HG02610 (cell line): Measurements from ENCODE around the gene ARRDC1.
"Not testable (repeated sequence)": the region's sequence is repeated elsewhere in the genome, so short reads cannot be mapped to it uniquely, and the experiment has no call there.

ENCODE experiments used
- ATAC-seq: cut with Tn5 transposase; IDR thresholded peaks from one replicate; pipeline ENCODE4 v1.9.1; 2021; ENCODE audit warnings: mild to moderate bottlenecking, moderate library complexity; ENCODE audit not compliant: unreplicated experiment

The ARRDC1 gene

DNA sequence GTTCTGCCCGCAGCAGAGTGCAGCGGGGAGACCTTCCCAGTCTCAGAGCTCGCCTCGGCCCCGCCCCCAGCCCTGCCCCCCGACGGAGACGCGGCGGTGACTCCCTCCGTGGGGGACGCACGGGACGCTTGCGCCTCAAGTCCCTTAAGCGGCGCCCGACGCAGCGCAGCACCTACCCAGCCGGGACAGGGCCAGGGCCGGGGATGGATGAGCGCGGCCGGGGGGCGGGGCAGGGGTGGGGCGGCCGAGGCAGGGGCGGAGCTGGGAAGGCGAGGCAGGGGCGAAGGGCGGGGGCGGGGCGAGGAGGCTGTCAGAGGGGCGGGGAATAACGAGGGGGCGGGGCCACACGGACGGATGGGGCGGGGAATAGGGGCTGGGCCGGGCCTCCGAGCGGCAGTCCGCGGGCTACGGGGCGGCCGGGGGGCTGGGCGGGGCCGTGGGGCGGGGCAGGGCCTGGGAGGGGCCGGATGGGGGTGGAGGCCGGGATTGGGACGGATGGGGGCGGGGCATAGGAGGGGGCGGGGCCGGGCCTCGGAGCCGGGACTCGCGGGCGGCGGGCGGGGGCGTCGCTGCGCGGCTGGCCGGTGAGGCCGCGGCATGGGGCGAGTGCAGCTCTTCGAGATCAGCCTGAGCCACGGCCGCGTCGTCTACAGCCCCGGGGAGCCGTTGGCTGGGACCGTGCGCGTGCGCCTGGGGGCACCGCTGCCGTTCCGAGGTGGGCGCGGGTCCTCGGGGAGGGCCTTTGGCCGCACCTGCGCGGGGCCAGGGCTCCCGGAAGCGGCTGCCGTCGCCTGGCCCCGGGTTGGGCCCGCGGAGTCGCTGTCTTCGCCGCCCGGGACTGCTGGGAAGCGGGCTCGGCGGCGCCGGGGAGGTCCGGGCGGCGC, at the start of gene ARRDC1:
Gene ARRDC1, plus strand, starts transcription at position 566 of the 884 bp plus-strand sequence. Its CDS starts 32 bp downstream, at position 598.
- ATAC-seq, result peak; percentile 73

GRCh38 chr9:137556069-137556838, 49.2 kb upstream of the ARRDC1 start:
- no peak for ATAC-seq

GRCh38 chr9:137558127-137558526, 47.4 kb upstream of the ARRDC1 start:
- no peak for ATAC-seq

GRCh38 chr9:137564134-137564533, 41.4 kb upstream of the ARRDC1 start:
- ATAC-seq, result no peak

DNA sequence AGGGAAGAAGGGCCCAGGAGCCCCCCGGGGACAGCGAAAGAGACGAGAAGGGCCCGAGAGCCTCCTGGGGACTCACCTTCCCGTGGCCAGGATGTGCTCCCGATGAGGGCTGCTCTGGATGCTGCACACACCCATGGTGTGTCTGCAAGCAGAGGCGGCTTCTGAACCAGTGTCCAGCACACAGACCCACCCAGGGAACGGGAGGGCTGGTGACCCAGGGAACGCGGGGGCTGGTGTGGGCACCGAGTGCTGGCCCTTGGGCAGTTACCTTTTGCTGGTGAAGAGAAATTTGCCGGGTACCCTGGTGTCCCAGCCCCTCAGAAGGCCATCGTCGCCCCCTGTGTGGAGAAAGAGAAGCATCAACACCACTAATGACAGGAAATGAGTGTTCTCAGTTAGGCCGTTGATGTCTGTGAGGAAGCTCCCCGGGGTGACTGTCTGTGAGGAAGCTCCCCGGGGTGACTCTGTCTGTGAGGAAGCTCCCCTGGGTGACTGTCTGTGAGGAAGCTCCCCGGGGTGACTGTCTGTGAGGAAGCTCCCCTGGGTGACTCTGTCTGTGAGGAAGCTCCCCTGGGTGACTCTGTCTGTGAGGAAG, 40.6 kb upstream of the ARRDC1 start:
- no peak for ATAC-seq

DNA sequence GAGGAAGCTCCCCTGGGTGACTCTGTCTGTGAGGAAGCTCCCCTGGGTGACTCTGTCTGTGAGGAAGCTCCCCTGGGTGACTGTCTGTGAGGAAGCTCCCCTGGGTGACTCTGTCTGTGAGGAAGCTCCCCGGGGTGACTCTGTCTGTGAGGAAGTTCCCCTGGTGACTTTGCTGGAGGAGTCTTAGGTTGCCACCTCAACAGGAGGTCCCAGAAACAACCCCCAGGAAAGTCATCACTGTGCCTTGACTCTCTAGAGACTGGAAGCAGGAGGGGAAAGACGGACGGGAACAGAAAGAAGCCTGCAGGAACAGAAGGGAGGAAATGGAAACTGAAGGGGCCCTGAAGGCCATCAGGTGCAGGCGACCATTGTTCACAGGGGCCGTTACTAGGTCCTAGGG, 37.0 kb upstream of the ARRDC1 start:
- not testable (repeated sequence) for ATAC-seq

DNA sequence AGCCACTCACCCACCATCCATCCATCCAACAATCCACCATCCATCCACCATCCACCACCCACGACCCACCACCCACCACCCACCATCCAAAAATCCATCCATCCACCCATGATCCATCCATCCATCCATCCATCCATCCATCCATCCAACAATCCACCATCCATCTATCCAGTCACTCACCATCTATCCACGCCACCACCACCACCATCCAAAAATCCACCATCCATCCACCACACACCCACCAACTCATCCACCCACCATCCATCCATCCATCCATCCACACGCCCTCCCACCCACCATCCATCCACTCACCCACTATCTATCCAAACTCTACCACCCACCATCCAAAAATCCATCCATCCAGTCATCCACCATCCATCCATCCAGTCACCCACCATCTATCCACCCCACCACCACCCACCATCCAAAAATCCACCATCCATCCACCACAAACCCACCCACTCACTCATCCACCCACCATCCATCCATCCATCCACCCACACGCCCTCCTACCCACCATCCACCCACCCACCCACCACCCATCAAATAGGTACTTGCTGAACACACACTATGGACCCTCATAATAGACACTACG, 35.8 kb upstream of the ARRDC1 start:
- no peak for ATAC-seq

- no peak for ATAC-seq
Measured at GRCh38 chr9:137570566-137570965, 34.9 kb upstream of the ARRDC1 start.

DNA sequence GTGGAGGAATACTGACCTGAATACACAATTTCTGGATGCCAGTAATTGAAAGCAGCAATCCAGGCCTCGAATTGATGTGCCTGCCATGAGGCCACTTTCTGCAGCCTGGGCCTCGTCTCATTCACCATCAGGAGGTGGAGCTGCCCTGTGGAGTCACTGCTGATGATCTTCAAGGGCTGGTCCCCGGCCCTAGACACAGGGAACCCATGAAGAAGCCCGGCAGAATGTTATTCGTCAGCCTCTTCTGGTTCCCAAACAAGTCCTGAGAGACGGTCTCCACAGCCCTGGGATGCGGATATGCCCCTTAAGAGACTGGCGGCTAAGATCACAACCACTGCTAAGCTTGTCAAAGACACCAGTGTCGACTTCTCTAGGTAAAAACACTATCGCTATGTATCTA, 31.3 kb upstream of the ARRDC1 start:
- no peak for ATAC-seq

DNA sequence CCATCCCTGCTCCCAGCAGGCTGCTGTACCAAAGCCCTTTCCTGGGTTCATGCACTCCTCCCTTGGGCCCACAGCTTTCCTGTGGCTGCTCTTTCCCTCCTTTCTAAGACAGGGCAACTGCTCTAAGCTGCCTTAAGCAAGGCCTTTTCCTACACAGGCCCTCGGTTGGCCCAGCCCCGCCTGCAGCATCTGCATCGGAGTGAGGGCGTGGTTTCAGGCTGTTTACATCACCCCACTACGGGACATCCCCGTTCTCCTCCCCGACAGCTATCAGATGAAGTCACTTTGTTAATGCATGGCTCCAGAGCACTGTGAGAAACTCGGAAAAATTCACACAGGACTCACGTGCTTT, 30.1 kb upstream of the ARRDC1 start:
- ATAC-seq, result no peak

DNA sequence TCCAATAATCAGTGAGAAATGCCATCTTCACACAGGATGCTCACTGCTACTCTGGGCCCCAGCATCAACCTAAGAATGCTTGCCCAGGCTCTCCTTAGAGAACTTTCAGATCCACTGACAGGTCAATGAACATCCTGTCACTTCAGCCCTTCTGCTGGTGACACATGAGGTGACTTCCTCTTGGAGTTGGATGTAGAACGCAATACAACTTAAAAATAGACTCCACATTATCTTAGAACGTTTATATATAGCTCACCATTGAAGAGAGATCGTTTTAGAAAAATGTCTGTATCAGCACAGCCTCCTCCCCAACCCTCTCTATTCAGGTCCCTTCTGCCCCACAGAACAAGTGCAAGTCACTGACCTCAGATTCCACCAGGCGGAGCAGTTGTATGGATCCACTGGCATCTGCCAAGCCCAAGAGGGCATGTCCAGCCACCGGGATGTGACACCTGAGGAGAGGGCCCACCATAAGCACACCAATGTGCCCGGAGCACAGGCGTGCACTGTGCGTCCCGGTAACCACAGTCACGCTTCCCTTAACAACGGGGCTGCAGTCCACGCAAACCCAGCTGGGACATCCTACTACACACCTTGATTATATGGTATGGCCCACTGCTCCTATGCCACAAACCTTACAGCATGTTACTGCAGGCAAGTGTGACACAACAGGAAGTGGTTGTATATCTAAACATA, 29.6 kb upstream of the ARRDC1 start:
- no peak for ATAC-seq

- peak; percentile 88 for ATAC-seq
Measured at GRCh38 chr9:137578518-137579258, 26.8 kb upstream of the ARRDC1 start, which contains the start of gene DPH7. Gene DPH7, minus strand, starts transcription at chr9:137578925. Its CDS starts 148 bp downstream, at chr9:137578777.

- ATAC-seq, result no peak
Measured at GRCh38 chr9:137579259-137579604, 26.3 kb upstream of the ARRDC1 start.

DNA sequence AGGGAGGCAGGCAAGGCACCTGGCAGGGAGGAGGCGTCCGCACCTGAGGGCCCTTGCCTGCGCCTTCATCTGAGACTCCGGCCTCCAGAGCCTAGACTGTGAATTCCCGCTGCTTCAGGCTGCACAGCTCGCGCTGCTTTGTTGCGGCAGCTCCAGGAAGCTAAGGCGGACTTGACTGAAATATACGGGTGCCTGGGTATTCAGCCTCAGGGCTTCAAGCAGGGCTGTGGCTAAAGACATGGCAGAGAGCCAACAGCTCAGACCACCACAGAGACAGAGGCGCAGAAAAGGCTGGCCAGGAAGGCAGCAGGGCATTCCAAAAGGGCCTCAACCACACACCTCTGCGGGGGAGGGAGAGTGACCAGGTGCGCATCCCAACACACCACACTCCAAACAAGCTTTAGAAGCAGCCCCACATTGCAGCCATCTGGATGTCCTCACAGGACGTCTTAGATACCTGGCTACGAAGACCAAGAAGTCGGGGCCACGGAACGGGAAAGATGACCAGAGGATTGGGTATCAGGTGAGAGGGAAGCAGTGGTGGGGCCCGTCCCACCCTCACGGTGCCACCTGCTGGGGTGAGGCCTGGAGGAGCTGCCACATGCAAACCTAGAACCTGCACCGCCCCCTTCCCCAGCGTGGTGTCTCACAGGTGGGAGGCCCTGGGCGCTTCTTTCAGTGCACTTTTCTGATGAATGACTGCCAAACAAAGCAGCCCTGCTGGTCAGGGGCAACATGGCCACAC, 25.1 kb upstream of the ARRDC1 start:
- no peak for ATAC-seq

DNA sequence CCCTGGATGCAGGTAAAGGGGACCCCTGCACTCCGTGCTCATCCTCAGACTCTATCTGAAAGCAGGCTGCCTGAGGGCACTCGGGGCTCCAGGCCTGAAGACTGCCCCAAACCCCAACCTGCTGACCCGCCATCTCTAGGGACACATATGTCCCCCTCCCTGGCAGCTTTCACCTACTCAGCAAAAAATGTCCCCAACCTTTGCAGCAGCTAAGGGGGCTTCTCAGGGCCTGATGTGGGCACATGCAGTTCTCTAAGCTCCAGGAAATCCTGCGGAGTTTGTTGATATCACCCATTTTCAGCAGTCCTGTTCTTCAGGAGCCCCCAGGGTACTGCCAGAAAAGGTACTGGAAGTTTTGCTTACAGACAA, 24.5 kb upstream of the ARRDC1 start:
- no peak for ATAC-seq

- ATAC-seq, result no peak
Measured at GRCh38 chr9:137581361-137582285, 23.9 kb upstream of the ARRDC1 start.

DNA sequence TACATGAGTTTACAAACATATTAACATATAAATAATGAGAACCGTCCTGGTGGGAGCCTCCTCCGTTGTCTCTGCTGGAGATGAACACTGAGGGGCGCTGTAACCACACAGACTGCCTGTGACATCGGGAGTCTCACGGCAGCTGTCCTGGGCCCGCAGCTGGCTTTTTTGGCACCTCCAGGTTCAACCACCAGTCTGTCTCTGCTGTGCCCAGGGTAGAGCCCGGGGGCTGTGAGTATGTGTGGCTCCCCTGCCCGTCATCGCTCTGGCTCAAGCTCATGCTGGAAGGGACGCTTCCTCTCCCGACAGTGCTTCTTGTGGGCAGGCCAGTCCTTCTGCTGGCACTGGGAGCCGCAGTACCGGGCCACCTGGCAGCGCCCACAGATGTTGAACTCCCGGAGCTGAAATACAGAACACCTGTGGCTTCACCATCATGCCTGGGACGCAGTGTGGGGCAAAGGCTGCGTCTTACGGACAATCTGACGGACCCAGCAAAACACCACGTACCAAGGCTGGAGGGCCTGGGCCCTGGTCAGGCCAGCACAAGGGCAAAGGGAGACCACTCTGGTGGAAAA, 23.1 kb upstream of the ARRDC1 start:
- no peak for ATAC-seq

- no peak for ATAC-seq
Measured at GRCh38 chr9:137583347-137583746, 22.1 kb upstream of the ARRDC1 start.
